ACHN (cell line): ENCODE results near the gene ABCC10.
A peak's percentile ranks its signal among the peaks of the same experiment; 100 is the strongest.
"Not testable (repeated sequence)": the region's sequence is repeated elsewhere in the genome, so short reads cannot be mapped to it uniquely, and the experiment has no call there.

Experiments
- DNase-seq: peaks from one replicate; pipeline ENCODE4 v3.0.0-alpha.2; 2015
- in situ Hi-C: cut with HindIII; loops from 2 replicates; pipeline ENCODE4 v1.10.0; 2017; ENCODE audit warnings: low sequenced_read_pairs, low pct_ligation_motif_present, low pct_unique_long_range_greater_than_20kb

Gene ABCC10

GRCh38 chr6:43401730-43402129, 25.6 kb upstream of the ABCC10 start:
- no peak for DNase-seq
- in situ Hi-C loops: no loop called here

DNA sequence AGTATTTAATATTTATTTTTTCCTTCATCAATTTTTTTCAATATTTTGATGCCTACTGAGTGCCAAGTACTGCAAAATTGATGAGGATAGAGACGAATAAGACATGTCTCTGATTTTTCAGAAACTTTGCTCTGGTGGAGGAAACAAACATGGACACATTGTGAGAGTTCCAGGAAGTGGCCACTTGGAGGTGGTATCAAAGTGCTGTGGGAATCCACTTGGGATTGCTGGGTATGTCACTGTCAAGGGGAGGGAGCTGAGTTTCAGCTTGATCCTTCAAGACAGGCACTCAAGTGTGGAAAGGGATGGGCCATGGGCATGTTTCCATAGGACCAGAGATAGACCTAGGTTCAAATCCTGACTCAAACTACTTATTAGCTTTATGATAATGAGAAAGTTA, 24.5 kb upstream of the ABCC10 start:
- in situ Hi-C loops: no loop called here
- DNase-seq: peak; percentile 9

GRCh38 chr6:43405354-43405753, 22.0 kb upstream of the ABCC10 start:
- no peak for DNase-seq
- in situ Hi-C loops: no loop called here

DNA sequence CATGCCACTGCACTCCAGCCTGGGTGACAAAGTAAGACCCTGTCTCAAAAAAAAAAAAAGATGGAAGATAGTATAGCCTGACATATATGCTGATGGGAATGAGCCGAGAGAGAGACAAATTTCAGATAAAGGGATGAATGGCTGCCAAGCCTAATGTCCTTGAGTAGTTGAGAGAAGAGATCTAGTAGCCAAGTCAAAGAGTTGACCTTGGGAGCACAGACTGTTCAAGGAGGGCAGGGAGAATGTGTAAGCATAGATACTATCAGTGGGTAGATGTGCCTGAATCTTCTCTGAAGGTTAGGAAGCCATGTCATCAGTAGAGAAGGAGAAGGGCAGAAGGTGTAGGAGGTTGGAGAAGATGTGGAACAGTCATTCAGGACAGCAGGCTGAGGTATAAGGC, 20.0 kb upstream of the ABCC10 start:
- DNase-seq: no peak
- in situ Hi-C loops: no loop called here

DNA sequence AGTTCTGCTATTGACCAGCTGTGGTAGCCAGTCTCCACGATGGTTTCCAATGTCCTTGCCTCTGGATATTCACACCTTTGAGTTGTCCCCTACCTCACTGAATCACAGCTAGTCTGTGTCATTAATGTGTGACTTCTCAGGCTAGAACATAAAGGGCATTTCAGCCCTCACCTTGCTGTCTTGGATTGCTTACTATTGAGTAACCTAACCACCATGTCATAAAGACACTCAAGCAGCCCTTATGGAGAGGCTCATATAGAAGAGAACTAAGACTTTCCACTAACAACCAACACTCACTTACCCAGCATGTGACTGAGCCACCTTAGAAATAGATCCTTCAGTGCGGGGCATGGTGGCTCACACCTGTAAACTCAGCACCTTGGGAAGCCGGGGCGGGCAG, 19.1 kb upstream of the ABCC10 start:
- DNase-seq: no peak
- in situ Hi-C loops: no loop called here

DNA sequence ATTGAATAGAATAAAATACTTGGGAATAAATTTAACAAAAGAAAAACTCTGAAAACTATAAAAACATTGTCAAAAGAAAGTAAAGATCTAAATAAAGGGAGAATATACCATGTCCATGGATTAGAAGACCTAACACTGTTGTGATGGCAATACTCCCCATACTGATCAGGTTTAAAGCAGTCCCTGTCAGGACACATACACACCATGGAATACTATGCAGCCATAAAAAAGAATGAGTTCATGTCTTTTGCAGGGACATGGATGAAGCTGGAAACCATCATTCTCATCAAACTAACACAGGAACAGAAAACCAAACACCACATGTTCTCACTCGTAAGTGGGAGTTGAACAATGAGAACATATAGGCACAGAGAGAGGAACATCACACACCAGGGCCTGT, 16.6 kb upstream of the ABCC10 start:
- DNase-seq, in situ Hi-C loops: not testable (repeated sequence)

DNA sequence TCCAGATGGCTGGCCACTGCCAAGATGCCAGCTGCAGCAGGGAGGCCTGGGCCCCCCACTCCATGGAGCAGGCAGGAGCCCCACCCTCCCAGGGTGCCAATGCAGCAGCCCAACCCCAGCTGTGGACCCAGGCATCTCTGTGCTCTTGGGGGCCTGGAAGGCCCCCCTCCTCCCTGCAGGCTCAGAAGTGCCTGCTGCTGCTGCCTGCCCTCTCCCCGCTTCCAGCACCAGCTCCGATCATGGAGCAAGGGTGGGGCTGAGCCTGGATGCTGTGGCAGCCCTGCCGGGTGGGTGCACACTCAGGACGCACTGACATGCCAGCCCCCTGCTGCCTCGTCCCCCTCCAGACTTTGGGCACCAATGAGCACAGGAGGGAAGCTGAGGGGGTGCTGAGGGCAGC, 14.8 kb upstream of the ABCC10 start:
- in situ Hi-C loops: no loop called here
- DNase-seq: no peak

GRCh38 chr6:43413002-43413401, 14.3 kb upstream of the ABCC10 start:
- in situ Hi-C loops: no loop called here
- DNase-seq: no peak

GRCh38 chr6:43415275-43415674, 12.1 kb upstream of the ABCC10 start:
- in situ Hi-C loops: not testable (repeated sequence)

DNA sequence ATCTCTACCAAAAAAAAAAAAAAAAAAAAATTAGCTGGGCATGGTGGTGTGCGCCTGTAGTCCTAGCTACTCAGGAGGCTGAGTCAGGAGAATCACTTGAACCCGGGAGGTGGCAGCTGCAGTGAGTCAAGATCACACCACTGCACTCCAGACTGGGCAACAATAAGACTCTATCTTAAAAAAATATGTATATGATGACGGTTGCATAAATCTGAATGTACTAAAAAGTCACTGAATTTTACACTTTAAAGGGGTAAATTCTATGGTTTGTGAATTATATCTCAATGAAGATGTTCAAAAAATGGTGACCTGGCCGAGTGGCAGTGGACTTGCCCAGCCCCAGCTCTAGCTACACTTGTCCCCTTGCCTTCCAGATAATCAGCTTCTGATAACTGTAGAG, 10.4 kb upstream of the ABCC10 start:
- DNase-seq: no peak
- in situ Hi-C loops: no loop called here

More at GRCh38 chr6:43415275-43415674, 12.1 kb upstream of the ABCC10 start:
- DNase-seq: not testable (repeated sequence)

DNA sequence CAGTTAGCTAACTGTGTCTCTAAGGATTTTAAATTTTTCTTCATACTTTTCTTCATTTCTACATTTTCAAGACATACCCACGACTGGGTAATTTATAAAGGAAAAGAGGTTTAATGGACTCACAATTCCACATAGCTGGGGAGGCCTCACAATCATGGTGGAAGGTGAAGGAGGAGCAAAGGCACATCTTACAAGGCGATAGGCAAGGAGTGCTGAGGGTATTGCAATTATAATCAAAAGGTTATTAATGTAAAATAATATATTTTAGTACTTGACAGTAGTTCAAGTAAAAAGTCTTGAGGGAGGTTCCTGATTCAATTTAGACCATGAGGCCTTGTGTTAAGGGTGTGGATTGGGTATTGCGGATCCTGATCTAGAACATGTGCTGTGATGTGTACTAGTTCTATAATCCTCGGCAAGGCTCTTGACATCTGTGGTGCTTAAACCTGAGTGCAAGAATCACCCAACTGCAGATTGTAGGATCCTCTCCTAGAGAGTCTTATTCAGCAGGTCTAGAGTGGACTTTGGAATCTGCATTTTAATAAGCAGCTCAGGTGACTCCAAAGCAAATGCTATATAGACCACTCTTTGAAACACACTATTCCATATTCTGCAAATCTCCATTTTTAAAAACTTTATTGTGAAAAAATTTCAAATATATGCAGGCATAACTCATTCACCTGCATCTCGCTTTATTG, 7.2 kb upstream of the ABCC10 start:
- DNase-seq: no peak
- in situ Hi-C loops: no loop called here

GRCh38 chr6:43421831-43422230, 5.5 kb upstream of the ABCC10 start:
- in situ Hi-C loops: no loop called here

GRCh38 chr6:43425083-43425482, 2.3 kb upstream of the ABCC10 start:
- DNase-seq, in situ Hi-C loops: not testable (repeated sequence)

More at GRCh38 chr6:43421831-43422230, 5.5 kb upstream of the ABCC10 start:
- no peak for DNase-seq

GRCh38 chr6:43426928-43427405, 374 bp upstream of the ABCC10 start:
- in situ Hi-C loops: no loop called here
- no peak for DNase-seq

GRCh38 chr6:43428112-43428570, 800 bp downstream of the ABCC10 start:
- DNase-seq: no peak
- in situ Hi-C loops: no loop called here

- in situ Hi-C loops: no loop called here
- no peak for DNase-seq
These were observed 1.5 kb downstream of the ABCC10 start for GRCh38 chr6:43428874-43429273.

- no peak for DNase-seq
- in situ Hi-C loops: no loop called here
These were observed 4.9 kb downstream of the ABCC10 start for GRCh38 chr6:43432009-43432945.

GRCh38 chr6:43433148-43433547, 5.8 kb downstream of the ABCC10 start:
- in situ Hi-C loops: no loop called here
- no peak for DNase-seq

GRCh38 chr6:43434001-43434840, 6.9 kb downstream of the ABCC10 start:
- DNase-seq: no peak
- in situ Hi-C loops: no loop called here
